HG03565 (cell line): ENCODE data around the gene CCDC7.

ENCODE experiments used
- ATAC-seq: cut with Tn5 transposase; IDR thresholded peaks from one replicate; pipeline ENCODE4 v1.9.1; 2021; ENCODE audit warnings: mild to moderate bottlenecking, moderate library complexity; ENCODE audit not compliant: unreplicated experiment

The CCDC7 gene

DNA sequence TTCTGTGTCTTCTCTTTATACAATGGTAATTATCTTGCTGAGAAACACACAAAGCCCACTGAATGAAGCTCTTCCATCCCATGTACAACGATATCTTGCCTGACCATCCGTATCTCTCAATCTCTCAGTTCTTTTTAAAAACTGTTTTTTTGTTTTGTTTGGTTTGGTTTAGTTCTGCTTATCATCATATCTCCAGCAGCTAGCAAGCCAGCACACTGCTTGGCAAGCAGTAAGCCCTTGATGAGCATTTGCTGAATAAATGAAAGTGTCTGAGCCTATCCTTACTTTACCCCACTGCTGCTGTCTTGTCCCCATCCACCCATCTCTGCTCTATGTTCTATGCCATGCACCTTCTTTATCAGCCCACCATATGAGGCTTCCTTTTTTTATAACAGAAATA lies 477.9 kb downstream of the CCDC7 start:
- no peak for ATAC-seq
